Ammon's horn (tissue), 1 donor: ENCODE data around the gene DHH.
"Not testable (repeated sequence)": the region's sequence is repeated elsewhere in the genome, so short reads cannot be mapped to it uniquely, and the experiment has no call there.

Experiments used
- DNase-seq: peaks from one replicate; pipeline ENCODE4 v3.0.0-alpha.2; 2016; ENCODE audit warnings: low spot score

The DHH gene

DNA sequence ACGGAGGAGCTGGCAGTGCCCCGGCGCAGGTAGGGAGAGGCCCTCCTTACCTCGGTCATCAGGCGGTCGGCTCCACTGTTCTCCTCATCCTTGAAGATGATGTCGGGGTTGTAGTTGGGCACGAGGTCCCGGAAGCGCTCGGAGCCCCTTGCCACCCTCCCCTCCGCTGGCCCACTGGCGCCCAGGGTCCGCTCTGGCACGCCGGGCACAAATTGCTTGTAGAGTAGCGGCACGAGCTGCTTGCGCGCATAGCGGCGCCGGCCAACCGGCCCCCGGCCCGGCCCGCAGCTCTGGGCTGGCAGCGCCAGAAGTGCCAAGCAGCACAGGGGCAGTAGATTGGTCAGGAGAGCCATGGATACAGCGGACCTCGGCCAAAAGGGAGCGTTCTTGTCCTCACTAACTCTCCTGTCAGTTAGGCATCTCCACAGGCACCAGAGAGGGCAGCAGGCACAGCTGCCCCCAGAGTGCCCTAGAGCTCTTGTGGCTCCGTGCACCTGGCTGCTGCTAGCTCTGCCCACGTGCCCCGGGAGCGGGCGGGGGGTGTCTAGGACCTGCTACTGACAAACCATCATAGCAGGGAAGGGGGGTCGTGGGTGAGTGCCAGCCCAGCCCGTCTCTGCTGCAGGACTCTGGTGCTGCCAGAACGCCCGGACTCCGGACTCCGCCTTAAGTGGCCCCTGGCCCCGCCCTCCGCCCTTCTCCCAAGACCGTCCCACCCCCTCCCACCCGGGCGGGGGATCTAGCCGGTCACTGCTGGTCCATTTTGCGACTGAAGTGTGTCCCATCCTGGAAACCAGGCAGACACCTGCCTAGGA is at the start of gene DHH:
Gene DHH (minus strand): TSS at position 642 of the 815 bp plus-strand sequence. CDS start 289 bp downstream, at position 353.
- peak; percentile 16 for DNase-seq

DNA sequence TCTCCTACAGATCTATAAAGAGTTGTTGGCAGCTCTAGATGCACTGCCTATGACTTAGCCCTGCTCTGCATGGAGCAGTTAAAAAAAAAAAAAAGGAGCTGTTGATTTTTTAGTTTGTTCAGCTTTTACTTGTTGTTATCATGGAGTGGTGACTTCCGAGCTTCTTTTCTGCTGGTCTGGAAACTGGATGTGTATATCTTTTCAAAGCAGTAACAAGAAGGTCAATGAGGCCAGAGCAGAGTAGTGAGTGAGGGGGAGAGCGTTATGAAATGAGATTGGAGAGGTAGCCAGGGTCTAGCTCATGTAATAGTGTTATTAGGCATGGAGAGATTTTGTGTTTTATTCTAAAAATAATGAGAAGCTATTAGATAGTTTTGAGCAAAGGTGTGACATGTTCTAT is 49.8 kb upstream of the DHH start:
- DNase-seq, result no peak

DNA sequence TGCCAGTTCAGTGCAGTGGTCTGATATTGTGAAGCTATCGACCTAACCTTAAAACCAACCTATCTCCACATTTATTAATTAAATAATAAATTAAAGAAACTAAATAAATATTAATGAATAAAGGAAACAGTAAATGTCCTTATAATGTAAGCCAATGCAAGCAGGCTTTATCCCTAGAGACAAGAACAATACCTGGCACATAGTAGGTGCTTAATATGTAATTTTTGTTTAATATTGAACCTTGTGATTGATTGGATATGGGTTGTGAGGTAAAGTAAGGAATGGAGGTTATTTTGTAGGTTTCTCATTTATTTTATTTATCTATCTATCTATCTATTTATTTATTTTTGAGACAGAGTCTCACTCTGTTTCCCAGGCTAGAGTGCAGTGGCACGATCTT is 44.4 kb upstream of the DHH start:
- no peak for DNase-seq

DNA sequence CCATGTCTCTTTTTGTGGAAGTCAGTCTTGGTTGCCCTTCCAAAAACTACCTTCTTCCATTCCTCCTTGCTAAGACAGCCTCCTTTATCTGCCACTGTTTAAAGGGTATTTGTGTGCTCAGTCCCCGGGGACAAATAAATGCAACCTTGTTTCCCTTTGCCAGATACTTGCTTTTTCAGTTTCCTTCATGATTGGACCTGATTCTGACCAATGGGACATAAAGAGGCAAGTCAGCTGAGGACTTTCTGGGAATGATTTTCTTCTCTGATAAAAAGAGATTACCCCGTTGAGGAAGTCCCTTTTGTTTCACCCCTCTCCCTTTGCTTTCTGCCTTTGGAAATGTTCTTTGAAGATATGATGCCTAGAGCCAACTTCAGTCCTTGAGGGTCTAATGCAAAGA is 44.0 kb upstream of the DHH start:
- DNase-seq, result no peak

DNA sequence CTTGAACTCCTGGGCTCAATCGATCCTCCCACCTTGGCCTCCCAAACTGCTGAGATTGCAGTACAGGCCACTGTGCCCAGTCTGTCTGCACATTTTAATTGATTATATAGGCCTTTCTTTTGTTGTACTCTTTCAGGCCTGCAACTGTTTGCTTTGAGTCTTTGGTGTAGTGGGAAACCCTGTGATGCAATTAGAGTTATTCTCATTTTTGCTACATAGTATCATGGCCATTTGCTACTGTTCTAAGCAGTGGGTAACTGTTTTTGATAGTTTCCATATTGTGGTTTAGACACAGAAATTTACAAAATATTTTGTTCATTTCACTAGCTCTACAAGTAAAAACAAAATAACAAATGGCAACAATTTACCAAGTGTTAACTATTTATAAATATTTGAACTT is 42.9 kb upstream of the DHH start:
- DNase-seq, result no peak

DNA sequence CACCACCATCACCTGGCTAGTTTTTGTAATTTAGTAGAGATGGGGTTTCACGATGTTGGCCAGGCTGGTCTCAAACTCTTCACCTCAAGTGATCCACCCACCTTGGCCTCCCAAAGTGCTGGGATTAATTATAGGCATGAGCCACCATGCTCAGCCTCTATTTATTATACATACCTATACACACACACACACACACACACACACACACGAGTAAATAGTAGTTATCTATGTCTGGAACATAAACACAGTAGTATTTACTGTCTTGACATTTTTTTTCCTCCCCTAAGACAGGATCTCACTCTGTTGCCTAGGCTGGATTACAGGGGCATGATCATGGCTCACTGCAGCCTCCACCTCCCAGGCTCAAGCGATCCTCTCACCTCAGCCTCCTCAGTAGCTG is 42.4 kb upstream of the DHH start:
- DNase-seq, result not testable (repeated sequence)

DNA sequence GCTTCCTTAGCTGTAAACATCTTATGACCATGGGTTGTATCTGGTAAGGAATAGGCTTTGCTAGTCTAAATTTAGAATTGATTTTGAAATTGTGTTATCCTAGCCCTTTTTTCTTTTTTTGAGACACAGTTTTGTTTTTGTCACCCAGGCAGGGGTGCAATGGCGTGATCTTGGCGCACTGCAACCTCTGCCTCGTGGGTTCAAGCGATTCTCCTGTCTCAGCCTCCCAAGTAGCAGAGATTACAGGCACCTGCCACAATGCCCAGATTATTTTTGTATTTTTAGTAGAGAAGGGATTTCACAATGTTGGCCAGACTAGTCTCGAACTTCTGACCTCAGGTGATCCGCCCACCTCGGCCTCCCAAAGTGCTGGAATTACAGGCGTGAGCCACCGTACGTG is 39.0 kb upstream of the DHH start:
- no peak for DNase-seq

DNA sequence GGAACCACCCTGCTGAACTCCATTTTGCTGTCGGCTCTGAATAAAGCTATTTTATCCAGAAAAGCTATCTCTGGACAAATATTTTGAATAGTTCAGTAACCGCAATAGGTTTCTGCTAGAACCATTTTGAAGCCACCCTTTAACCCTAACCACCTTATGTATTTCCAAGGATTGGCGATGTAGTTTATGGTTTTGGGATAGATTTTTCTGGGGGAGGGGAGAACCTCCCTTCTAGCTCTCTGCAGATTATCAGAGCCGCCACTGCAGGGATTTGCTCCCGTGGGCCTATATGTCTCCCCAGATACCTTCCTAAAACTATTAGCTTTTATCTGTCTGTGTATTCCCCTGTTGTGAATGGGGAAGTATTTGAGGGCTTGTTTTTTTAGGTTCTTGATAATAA is 38.4 kb upstream of the DHH start:
- no peak for DNase-seq

DNA sequence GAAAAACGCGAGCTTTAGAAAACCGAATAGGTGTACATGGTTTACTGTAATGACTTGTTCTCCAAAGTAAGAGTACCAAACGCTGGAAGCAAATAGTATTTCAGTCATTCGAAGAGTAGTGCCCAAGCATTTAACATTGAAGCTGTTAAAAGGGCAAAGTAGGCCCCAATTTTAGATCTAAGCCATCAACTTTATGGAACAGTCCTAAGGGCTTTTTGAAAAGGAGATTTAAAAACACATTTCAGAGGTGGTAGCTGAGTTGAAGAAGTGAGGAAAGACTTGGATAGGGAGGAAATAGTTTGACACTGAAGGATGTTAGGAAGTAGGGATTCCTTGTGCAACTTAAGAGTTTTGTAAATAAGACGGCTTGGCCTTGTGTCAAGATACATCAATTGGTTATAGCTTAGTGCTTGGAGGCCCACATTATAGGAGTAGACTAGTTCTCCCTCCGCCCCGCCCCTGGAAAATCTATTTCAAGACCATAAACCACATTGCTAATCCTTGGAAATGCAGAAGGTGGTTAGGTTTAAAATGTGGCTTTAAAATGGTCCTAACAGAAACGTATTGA is 37.4 kb upstream of the DHH start:
- peak; percentile 14 for DNase-seq

DNA sequence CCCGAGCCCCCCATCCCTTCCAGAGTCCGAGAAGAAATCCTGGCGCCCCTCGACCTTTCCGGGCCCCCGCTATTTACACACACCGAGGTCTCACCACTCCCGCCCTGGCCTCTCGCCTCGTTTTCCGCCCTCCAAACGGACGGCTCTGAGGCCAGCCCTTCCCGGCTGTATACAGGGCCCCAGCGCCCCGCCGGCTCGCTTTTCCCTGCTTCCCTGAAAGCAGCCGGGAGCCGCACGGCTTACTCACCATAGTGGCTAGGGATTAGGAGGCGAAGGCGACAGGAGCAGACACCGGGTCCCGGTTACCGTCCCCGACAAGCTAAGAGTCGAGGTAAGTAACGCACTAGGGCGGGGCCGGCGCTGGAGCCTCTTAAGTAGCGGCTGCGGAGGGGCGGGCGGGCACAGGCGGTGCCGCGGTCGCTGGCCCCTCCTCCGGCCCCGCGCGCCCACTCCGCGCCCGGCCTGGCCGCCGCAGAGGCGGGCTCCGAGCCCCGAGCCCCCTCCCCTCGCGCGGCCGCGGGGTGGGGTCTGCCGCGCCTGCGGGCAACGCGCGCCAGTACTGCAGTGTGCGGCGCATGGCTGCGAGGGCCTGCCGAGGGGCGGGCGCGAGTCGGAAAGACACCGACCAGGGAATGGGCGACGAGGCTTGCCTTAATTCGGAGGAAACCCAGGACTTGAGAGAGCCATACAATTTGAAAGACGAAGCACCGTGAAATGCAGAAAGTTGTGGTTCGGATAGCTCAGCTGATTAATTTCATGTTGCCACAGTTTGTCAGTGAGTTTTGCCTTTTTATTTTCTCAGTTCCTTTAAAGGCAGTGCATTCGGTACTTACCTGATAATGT is 36.7 kb upstream of the DHH start, which contains the start of gene TUBA1B:
Gene TUBA1B (minus strand): TSS at position 345 of the 843 bp plus-strand sequence. CDS start 95 bp downstream, at position 250.
- DNase-seq, result peak; percentile 97

DNA sequence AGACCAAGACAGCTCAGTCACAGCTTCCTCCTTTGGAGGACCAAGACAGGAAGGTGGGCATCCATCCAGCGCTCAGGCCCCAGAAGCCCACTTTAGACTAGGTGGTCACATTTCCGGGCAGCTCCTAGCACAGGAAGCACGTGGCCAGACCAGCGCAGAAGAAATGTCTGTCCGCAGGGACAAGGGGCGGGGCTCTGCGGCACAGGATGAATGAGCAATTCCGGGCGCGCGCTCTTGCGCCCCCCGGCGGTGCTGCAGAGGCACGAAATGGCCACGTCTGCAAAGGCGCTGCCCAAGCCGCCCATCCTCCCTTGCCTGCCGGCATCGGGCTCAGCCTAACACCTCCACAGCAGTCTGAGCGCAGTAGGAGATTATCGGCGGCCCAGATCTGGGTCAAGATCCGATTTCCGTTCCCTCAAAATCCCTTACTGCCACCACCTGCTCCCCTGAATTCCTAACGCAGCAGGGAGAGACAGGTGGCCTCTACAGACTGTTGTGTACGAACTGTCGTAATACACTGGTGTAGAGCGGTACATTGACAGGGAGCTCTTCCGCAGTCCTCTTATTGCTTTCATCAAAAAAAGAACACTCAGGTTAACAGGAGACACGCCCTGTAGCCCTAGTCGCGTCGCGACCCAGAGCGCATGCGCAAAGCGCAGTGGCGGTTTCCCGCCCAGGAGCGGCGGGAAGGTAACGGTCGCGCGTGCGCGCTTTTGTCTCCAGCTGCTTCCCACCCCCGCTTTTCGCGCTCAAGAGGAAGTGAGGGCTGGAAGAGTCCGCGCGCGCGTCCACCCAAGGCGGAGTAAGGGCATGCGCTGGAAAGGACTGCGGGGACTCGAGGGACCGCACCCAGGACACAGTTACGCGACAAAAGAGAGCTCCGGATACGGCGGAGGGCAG is 35.8 kb upstream of the DHH start:
- peak; percentile 95 for DNase-seq

DNA sequence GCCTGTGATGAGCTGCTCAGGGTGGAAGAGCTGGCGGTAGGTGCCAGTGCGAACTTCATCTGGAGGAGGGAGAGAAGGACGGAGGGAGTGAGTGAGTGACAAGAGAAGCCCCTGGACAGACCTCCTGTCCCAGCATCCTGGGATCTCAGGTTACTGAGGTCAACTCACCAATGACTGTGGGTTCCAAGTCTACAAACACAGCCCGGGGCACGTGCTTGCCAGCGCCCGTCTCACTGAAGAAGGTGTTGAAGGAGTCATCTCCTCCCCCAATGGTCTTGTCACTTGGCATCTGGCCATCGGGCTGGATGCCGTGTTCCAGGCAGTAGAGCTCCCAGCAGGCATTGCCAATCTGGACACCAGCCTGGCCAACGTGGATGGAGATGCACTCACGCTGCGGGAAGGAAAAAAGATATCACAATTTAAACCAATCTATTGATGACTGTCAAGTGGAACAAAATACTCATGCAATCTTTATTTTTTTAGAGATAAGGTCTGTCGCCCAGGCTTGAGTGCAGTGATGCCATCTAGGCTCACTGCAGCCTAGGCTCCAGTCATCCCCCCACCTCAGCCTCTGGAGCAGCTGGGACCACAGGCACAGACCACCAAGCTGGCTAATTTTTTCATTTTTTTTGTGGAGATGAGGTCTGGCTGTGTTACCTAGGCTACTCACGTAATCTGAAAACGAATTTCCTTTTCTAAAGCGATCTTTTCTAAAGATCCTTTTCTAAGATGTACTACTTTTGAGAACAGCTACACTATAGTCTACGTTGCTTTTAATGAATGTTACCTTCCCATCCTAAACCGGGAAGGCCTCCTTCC is 34.9 kb upstream of the DHH start:
- no peak for DNase-seq

DNA sequence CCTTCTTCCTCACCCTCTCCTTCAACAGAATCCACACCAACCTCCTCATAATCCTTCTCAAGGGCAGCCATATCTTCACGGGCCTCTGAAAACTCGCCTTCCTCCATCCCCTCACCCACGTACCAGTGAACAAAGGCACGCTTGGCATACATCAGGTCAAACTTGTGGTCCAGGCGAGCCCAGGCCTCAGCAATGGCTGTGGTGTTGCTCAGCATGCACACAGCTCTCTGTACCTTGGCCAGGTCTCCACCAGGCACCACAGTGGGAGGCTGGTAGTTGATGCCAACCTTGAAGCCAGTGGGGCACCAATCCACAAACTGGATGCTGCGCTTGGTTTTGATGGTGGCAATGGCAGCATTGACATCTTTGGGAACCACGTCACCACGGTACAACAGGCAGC is 33.4 kb upstream of the DHH start:
- DNase-seq, result not testable (repeated sequence)

DNA sequence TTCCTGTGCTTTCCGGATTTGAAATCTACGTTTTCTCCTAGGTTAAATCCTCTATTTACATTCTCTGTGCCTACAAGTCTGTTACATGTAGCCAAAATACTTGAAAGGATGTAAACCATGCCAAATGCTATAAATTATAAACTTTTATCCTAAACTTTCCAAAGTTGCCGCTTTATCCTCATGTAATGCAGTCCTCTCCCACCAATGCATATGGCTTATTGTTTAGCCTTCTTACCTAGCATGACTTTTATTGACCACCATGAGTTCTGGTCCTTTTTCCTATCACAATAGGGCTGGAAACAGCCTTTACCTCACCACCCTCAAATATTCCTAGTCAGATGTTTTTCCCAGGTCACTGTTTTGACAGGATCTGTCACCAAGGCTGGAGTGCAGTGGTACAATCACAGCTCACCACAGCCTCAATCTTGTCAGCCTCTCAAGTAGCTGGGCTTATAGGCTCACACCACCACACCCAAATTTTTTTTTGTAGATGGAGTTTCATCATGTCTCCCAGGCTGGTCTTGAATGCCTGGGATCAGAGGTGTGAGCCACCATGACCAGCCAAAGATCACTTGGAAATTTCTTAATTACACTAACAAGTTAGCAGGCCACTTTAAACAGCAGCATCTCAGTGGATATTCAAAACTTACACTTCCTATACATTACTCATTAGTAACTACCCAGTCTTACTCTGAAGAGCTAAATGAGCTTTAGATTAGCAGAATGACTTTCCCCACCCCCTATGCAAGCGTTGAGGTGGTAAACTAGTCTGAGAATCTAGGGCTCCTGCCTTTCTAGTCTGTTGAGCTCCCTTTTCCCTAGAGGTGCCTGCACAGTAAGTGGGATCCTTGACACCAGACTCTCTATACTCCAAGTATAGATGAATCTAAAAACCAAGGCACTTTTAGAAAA is 32.5 kb upstream of the DHH start:
- no peak for DNase-seq

DNA sequence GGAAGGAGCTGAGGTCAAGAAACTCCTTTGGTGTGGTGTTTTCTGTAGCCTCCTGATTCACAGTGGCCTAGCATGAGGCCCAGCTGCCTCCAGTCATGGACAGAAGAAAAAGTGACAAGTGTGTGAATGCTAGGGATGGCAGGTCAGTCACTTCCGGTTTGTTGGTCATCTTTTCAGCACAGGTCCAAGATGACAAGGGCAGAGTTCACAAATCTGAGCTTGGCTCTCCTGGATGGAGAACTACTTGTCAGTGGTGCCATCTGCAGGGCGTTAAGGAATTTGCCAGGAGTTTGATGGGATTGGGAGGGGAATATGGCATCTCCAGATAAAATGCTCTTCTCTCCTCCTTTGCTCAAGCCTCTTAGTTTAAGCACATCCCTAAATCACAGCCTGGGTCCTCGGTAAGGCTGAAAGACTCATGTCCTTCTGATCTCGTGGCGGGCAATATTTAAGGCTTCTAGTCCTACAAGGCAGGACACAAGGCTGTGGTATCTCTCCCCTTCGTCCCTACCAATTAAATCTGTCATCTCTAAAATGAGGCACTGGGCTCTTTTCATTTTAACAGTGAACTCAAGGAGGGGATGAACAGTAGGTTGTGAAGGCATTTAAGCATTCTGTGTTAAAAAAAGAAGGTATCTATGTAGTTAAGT is 26.6 kb upstream of the DHH start:
- DNase-seq, result peak; percentile 83

DNA sequence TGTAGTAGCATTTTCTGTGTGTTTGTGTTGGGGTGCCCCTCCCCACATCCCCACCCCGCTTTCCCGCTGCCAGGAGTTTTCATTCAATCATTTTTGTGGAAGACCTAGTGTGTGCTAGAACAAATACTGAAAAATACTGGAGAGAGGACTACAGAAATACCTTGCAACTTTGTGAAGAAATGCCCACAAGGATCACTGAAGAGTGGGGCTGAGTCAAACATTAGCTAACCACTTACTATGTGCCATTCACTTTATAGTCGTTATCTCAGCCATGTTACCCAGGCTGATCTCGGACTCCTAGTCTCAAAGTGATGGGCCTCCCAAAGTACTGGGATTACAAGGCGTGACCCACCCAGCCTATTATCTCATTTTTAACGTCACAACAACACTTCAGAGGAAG is 16.6 kb upstream of the DHH start:
- DNase-seq, result no peak

DNA sequence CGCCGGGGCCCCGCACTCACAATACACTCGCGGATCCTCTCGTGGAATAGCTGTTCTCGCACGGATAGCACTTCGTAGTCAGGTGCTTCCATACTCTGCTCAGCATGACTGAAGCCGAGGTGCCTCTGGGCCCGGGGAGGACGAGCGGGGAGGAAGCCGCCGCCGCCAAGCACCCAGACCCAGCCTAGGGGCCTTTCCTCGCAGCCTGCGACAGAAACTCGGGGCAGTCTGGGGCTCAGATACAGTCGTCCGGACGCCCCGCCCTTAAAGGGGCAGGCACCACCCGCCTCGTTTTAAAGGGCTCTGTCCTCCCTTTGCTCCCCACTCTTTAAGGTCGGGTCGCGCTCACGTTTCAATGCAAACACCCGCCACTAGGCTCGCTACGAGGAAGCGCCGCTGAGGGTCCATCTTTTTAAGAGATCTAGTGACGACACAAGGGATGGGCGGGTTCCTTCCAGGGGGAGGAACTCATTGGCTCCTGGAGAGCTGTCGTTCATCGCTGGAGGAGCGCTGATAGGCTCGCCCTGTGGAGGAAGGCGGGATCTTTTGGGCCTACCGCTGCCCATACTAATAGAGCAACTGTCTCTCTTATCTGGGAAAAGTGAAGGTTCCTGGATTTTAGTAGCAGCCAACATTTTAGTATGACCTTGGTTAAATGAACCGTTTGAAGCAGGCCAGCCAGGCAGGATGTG is 16.0 kb upstream of the DHH start, which contains the start of gene LMBR1L:
Gene LMBR1L (minus strand): TSS at position 384 of the 692 bp plus-strand sequence. CDS start 292 bp downstream, at position 92.
- DNase-seq, result peak; percentile 99
